Activated naive CD4-positive, alpha-beta T cell treated with anti-CD3 and anti-CD28 coated beads, Interleukin-2, amount 10 ng/mL, durations not matched to agents 7 days and 5 days (primary cell): ENCODE measurements around the gene GGA1.
A peak's percentile ranks its signal among the peaks of the same experiment; 100 is the strongest.

ENCODE experiments used
- CTCF ChIA-PET: fragments of 350-600 bp; sonication (Branson Sonifier 250); formaldehyde crosslinking; loops from one replicate; lab custom pipeline; 2021; ENCODE audit warnings: antibody characterized with exemption; lab: Charles Lee
- DNase-seq: peaks from one replicate; pipeline ENCODE4 v3.0.0-alpha.2; 2020
- H3K27ac Mint-ChIP-seq: one replicate; pipeline ENCODE4 v1.8.0; 2021; ENCODE audit warnings: mild to moderate bottlenecking, moderate library complexity, mixed read lengths
- H3K27me3 Mint-ChIP-seq: one replicate; pipeline ENCODE4 v1.8.0; 2021; ENCODE audit warnings: mild to moderate bottlenecking, mixed read lengths
- H3K36me3 Mint-ChIP-seq: one replicate; pipeline ENCODE4 v1.8.0; 2021; ENCODE audit warnings: mixed read lengths
- H3K4me1 Mint-ChIP-seq: one replicate; pipeline ENCODE4 v1.8.0; 2021; ENCODE audit warnings: mixed read lengths
- H3K4me3 Mint-ChIP-seq: one replicate; pipeline ENCODE4 v1.8.0; 2021; ENCODE audit warnings: mild to moderate bottlenecking, moderate library complexity, mixed read lengths
- H3K9me3 Mint-ChIP-seq: one replicate; pipeline ENCODE4 v1.8.0; 2021; ENCODE audit warnings: mixed read lengths

Gene GGA1

GRCh38 chr22:37675930-37676735 is 67.5 kb downstream of the GGA1 start:
- Mint-ChIP-seq H3K4me1 (peaks cover 62% of the 10 kb centered on the region), H3K36me3 (peaks cover 23% of the 10 kb centered on the region), H3K27ac (peak overlapping the region; percentile 100), H3K27me3 (no peaks in the 10 kb centered on the region), H3K4me3 (peak overlapping the region; percentile 80), H3K9me3 (no peaks in the 10 kb centered on the region)
- CTCF ChIA-PET = interaction anchor here (0.9 to 21.2 kb wide), 5 partner anchors 15 to 68 kb away, joined by 4 to 506 read pairs (median 6); partner anchors contain the start of genes GGA1, PDXP and SH3BP1
- DNase-seq = peak; percentile 38

DNA sequence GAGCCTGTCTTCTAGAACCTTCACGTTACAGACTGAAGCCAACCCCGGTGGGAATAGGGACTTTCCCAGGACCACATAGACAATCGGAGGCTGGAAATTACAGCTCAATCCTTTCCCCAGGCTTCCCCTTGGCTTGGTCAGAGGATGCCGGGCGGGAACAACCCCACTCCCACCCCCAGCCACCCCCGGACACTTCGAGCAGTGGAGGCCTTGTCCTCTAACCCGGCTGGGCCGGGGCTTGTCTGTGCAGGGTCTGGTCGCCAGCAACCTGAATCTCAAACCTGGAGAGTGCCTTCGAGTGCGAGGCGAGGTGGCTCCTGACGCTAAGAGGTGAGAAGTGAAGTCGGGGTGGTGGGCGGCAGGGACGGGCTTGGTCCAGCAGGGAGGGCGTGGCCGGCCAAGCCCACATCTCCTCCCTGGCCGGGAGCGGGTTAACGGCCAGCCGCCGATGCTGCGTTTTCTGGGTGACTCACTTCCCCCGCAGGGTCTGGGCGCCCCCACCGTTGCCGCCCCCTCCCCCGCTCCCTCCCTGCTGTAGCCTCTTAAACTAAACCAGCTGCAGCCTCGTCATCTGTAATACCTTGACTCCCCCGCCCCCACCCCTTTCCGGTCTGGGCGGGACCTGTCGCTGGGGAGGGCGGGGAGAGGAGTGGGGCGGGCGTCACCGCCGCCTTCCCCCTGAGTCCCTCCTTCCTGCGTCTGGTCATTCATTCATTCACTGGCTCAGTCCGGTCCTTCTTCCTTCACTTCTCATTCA is 68.3 kb downstream of the GGA1 start:
- CTCF ChIA-PET = interaction anchor here (0.5 to 21.2 kb wide), 3 partner anchors 18 to 65 kb away, joined by 3 to 506 read pairs (median 3); partner anchors contain the start of gene SH3BP1
- Mint-ChIP-seq H3K27ac (peak overlapping the region; percentile 100), H3K27me3 (no peaks in the 10 kb centered on the region), H3K4me1 (peaks cover 64% of the 10 kb centered on the region), H3K4me3 (peak overlapping the region; percentile 80), H3K36me3 (peaks cover 23% of the 10 kb centered on the region), H3K9me3 (no peaks in the 10 kb centered on the region)
- peak; percentile 95 for DNase-seq

DNA sequence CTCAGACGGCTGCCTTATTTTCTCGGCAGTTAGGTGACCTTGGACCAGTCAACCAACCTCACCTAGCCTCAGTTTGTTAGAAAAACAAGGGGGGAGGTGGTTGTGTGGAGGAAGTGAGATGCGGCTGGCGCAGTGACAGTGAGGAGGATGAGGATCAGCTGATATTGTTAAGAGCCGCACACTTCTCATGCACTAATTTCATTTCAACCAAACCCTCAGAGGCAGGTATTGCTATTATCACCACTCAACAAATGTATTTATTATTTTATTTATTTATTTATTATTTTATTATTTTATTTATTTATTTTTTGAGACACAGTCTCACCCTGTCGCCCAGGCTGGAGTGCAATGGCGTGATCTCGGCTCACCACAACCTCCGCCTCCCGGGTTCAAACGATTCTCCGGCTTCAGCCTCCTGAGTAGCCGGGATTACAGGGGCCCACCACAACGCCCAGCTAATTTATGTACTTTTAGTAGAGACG is 68.9 kb downstream of the GGA1 start:
- Mint-ChIP-seq H3K27me3 (no peaks in the 10 kb centered on the region), H3K9me3 (no peaks in the 10 kb centered on the region), H3K4me1 (peaks cover 58% of the 10 kb centered on the region), H3K4me3 (peak overlapping the region; percentile 80), H3K36me3 (peaks cover 21% of the 10 kb centered on the region), H3K27ac (peak overlapping the region; percentile 100)
- no peak for DNase-seq
- CTCF ChIA-PET = interaction anchor here (0.5 to 21.2 kb wide), 4 partner anchors 18 to 71 kb away, joined by 3 to 506 read pairs (median 3); partner anchors contain the start of gene SH3BP1

DNA sequence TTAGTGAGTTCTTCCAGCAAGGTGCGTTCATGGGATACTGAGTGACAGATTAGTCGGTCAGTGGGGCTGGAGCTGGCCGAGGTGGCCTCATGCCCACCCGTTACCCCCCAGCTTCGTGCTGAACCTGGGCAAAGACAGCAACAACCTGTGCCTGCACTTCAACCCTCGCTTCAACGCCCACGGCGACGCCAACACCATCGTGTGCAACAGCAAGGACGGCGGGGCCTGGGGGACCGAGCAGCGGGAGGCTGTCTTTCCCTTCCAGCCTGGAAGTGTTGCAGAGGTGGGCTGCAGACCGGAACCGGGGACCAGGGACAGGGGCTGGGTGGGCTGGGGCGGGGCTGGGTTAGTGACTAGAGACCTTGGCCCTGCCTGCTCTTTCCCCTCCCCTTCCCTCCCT is 69.7 kb downstream of the GGA1 start:
- Mint-ChIP-seq H3K4me1 (peaks cover 51% of the 10 kb centered on the region), H3K27ac (peak overlapping the region; percentile 100), H3K9me3 (no peaks in the 10 kb centered on the region), H3K27me3 (no peaks in the 10 kb centered on the region), H3K36me3 (peaks cover 21% of the 10 kb centered on the region), H3K4me3 (no peak overlapping the region)
- CTCF ChIA-PET = interaction anchor here (0.6 to 21.2 kb wide), 3 partner anchors 10 to 72 kb away, joined by 3 to 506 read pairs (median 3); partner anchors contain the start of gene SH3BP1
- no peak for DNase-seq

DNA sequence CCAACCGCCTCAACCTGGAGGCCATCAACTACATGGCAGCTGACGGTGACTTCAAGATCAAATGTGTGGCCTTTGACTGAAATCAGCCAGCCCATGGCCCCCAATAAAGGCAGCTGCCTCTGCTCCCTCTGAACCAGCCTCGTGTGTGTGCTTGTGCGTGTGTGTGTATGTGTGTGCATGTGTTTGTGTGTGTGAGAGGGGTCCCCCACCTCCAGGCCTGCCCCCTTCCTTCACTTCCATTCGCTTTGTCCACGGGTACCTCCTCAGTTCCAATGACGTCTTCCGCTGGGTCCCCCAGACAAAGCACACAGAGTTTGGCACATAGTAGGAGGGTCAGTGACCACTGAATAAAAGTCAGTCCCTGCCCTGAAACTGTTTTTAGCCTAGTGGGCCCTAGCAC is 71.0 kb downstream of the GGA1 start:
- H3K9me3 Mint-ChIP-seq = no peaks in the 10 kb centered on the region
- H3K27ac Mint-ChIP-seq = peak overlapping the region; percentile 69
- no peak overlapping the region for H3K4me3 Mint-ChIP-seq
- H3K36me3 Mint-ChIP-seq = peaks cover 21% of the 10 kb centered on the region
- CTCF ChIA-PET = interaction anchor here (1.1 to 21.2 kb wide), 4 partner anchors 16 to 71 kb away, joined by 3 to 506 read pairs (median 51); partner anchors contain the start of genes GGA1, PDXP and SH3BP1
- no peaks in the 10 kb centered on the region for H3K27me3 Mint-ChIP-seq
- peaks cover 39% of the 10 kb centered on the region for H3K4me1 Mint-ChIP-seq
- DNase-seq = no peak

DNA sequence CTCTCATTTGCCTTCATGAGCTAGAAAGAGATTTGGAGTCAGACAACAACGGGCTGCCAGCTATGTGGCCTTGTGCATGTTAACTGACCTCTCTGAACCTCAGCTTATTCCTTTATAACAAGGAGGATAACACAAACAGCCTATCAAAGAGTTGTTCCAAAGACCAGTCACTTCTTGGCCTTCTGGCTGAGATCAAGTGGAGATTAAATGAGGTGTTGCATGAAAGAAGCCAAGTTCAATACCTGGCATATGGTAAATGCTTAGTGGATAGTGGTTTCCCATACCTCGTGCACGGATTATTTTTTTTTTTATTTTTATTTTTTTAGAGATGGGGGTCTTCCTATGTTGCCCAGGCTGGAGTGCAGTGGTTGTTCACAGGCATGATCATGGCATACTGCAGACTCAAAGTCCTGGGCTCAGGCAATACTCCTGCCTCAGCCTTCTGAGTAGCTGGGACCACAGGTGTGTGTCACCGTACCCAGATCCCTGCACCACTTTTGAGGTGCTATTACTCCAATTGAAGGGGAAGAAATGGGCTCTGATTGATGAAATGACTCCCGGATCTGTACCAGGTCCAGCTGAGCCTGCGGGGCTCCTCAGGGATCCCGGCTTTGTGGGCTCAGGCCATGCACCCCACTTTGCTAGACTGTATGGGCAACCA is 71.7 kb downstream of the GGA1 start:
- Mint-ChIP-seq H3K9me3 (no peaks in the 10 kb centered on the region), H3K36me3 (peaks cover 20% of the 10 kb centered on the region), H3K27ac (peak overlapping the region; percentile 69), H3K27me3 (no peaks in the 10 kb centered on the region), H3K4me3 (no peak overlapping the region), H3K4me1 (peaks cover 34% of the 10 kb centered on the region)
- CTCF ChIA-PET = interaction anchor here (1.1 to 21.2 kb wide), 8 partner anchors 11 to 71 kb away, joined by 3 to 506 read pairs (median 6); partner anchors contain the start of genes GGA1, PDXP and SH3BP1
- DNase-seq = no peak

DNA sequence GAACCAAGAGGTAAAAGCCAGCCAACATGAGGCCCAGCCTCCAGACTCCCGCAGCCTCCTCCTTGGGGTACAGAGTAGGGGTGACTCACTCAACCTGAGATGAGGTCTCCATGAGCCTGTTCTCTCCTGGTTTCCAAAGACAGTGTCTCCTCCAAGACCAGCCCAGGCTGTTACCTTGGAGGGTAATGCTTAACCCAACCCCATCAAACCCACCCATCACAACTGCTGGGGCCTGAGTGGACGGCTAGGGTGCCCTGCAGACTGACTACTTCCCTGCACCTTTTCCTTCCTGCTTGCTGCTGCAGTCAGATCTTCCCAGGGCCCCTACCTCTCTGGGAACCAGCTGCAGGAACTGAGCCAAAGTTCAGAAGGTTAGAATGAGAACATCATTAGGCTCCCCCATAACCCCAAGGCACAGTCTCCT is 72.4 kb downstream of the GGA1 start:
- Mint-ChIP-seq H3K27me3 (no peaks in the 10 kb centered on the region), H3K27ac (peak overlapping the region; percentile 81), H3K4me1 (peaks cover 32% of the 10 kb centered on the region), H3K9me3 (no peaks in the 10 kb centered on the region), H3K36me3 (peaks cover 18% of the 10 kb centered on the region), H3K4me3 (no peak overlapping the region)
- no peak for DNase-seq
- CTCF ChIA-PET = interaction anchor here (1.2 to 21.2 kb wide), 10 partner anchors 9 to 72 kb away, joined by 3 to 506 read pairs (median 6); partner anchors contain the start of genes GGA1, PDXP and SH3BP1

GRCh38 chr22:37681556-37682049 is 73.0 kb downstream of the GGA1 start:
- Mint-ChIP-seq H3K4me3 (no peak overlapping the region), H3K4me1 (peaks cover 32% of the 10 kb centered on the region), H3K36me3 (peaks cover 19% of the 10 kb centered on the region), H3K27me3 (no peaks in the 10 kb centered on the region), H3K27ac (peak overlapping the region; percentile 81), H3K9me3 (no peaks in the 10 kb centered on the region)
- CTCF ChIA-PET = interaction anchor here (0.6 to 21.2 kb wide), 11 partner anchors 10 to 182 kb away, joined by 3 to 506 read pairs (median 6); partner anchors contain the start of genes GGA1, PDXP and SH3BP1
- peak; percentile 84 for DNase-seq
